IMR-90 (cell line): ENCODE results near the gene CHN1. TPM values are rescaled to one million over a fixed set of nuclear protein-coding genes. Genes with fewer than 3 reads are reported as not detected.

Source experiments
- ATAC-seq: fragments of 200-7000 bp; cut with Tn5 transposase; 2 replicates; pipeline ENCODE4 v1.9.1; 2020; ENCODE audit warnings: low read depth, mild to moderate bottlenecking, moderate library complexity
- BruUV-seq: library from RNA; stranded (reverse); fragments of 400-500 nt; replicated peaks from 2 replicates; lab custom pipeline; 2021; lab: Mats Ljungman, UMichigan
- CTCF ChIA-PET: fragments of 300-600 bp; formaldehyde crosslinking; extraction: SDS; loops from one replicate; lab custom pipeline; 2021; ENCODE audit warnings: antibody characterized with exemption; lab: Yijun Ruan, JAX
- POLR2A ChIA-PET: fragments of 300-600 bp; sonication (Branson Sonifier 250); formaldehyde crosslinking; loops from one replicate; lab custom pipeline; 2022; ENCODE audit warnings: antibody characterized with exemption; ENCODE audit not compliant: unreplicated experiment; lab: Charles Lee
- DNase-seq: peaks from one replicate; pipeline ENCODE4 v3.0.0; 2013
- H2AFZ ChIP-seq: replicated peaks from 2 replicates; pipeline ENCODE3; 2013; ENCODE audit warnings: low read length, mild to moderate bottlenecking; ENCODE audit not compliant: poor library complexity
- H2AK5ac ChIP-seq: 2 replicates; pipeline ENCODE4 v1.6.1; 2013; ENCODE audit warnings: low read depth, low read length, inconsistent platforms
- H2AK9ac ChIP-seq: replicated peaks from 2 replicates; pipeline ENCODE3; 2013; ENCODE audit warnings: mild to moderate bottlenecking, low read depth, low read length, moderate library complexity; ENCODE audit not compliant: poor library complexity
- H2BK120ac ChIP-seq: 2 replicates; pipeline ENCODE4 v1.6.1; 2013; ENCODE audit warnings: low read depth, low read length, inconsistent platforms
- H2BK15ac ChIP-seq: 3 replicates; pipeline ENCODE4 v1.6.1; 2013; ENCODE audit warnings: low read depth, low read length, inconsistent platforms
- H2BK20ac ChIP-seq: 2 replicates; pipeline ENCODE4 v1.6.1; 2013; ENCODE audit warnings: low read depth, mild to moderate bottlenecking, inconsistent platforms, low read length, moderate library complexity
- H2BK5ac ChIP-seq: 2 replicates; pipeline ENCODE4 v1.6.1; 2013; ENCODE audit warnings: mild to moderate bottlenecking, low read depth, low read length, inconsistent platforms; ENCODE audit not compliant: poor library complexity, severe bottlenecking
- H3K14ac ChIP-seq: replicated peaks from 2 replicates; pipeline ENCODE4 v1.6.1; 2013; ENCODE audit warnings: low read depth, low read length, inconsistent platforms
- H3K18ac ChIP-seq: 2 replicates; pipeline ENCODE4 v1.6.1; 2013; ENCODE audit warnings: low read depth, low read length, control low read depth
- H3K23ac ChIP-seq: 2 replicates; pipeline ENCODE4 v1.6.1; 2013; ENCODE audit warnings: low read depth, low read length, inconsistent platforms
- H3K27ac ChIP-seq: 2 replicates; pipeline ENCODE4 v1.5.1; 2013; ENCODE audit warnings: mild to moderate bottlenecking, control low read depth, low read length; ENCODE audit not compliant: insufficient read depth
- H3K27me3 ChIP-seq: 2 replicates; pipeline ENCODE4 v1.6.1; 2013; ENCODE audit warnings: low read length; ENCODE audit not compliant: control insufficient read depth, insufficient read depth
- H3K36me3 ChIP-seq: 2 replicates; pipeline ENCODE4 v1.6.1; 2013; ENCODE audit warnings: low read length, mixed read lengths; ENCODE audit not compliant: control insufficient read depth, insufficient read depth
- H3K4ac ChIP-seq: 2 replicates; pipeline ENCODE4 v1.6.1; 2013; ENCODE audit warnings: low read depth, low read length, inconsistent platforms
- H3K4me1 ChIP-seq: 2 replicates; pipeline ENCODE4 v1.6.1; 2013; ENCODE audit warnings: low read length, mixed read lengths; ENCODE audit not compliant: control insufficient read depth, insufficient read depth
- H3K4me2 ChIP-seq: 2 replicates; pipeline ENCODE4 v1.6.1; 2013; ENCODE audit warnings: low read depth, mild to moderate bottlenecking, control low read depth, low read length, moderate library complexity
- H3K4me3 ChIP-seq: 2 replicates; pipeline ENCODE4 v1.5.1; 2013; ENCODE audit warnings: low read depth, mild to moderate bottlenecking, control low read depth, low read length, moderate library complexity; ENCODE audit not compliant: insufficient read depth
- H3K56ac ChIP-seq: 2 replicates; pipeline ENCODE4 v1.6.1; 2013; ENCODE audit warnings: low read length, inconsistent platforms; ENCODE audit not compliant: insufficient read depth; ENCODE audit errors: extremely low read depth
- H3K79me1 ChIP-seq, 2 experiments: 2 replicates each; pipeline ENCODE4 v1.6.1; 2013; ENCODE audit warnings: low read length in 2 of 2, inconsistent platforms in 1 of 2, low read depth in 1 of 2
- H3K9ac ChIP-seq: 2 replicates; pipeline ENCODE4 v1.6.1; 2013; ENCODE audit warnings: low read depth, low read length, control low read depth
- H3K9me1 ChIP-seq: 2 replicates; pipeline ENCODE4 v1.6.1; 2013; ENCODE audit warnings: low read length, inconsistent platforms; ENCODE audit not compliant: insufficient read depth
- H3K9me3 ChIP-seq: 2 replicates; pipeline ENCODE4 v1.6.1; 2013; ENCODE audit warnings: low read length; ENCODE audit not compliant: control insufficient read depth, insufficient read depth
- H4K20me1 ChIP-seq: 2 replicates; pipeline ENCODE4 v1.6.1; 2013; ENCODE audit warnings: low read length, inconsistent platforms; ENCODE audit not compliant: insufficient read depth
- H4K5ac ChIP-seq: 2 replicates; pipeline ENCODE4 v1.6.1; 2013; ENCODE audit warnings: mild to moderate bottlenecking, low read depth, low read length, control low read depth
- H4K8ac ChIP-seq, 2 experiments: 2 replicates each; pipeline ENCODE4 v1.6.1; 2013; ENCODE audit warnings: low read depth in 2 of 2, low read length in 2 of 2, control low read depth in 1 of 2, inconsistent platforms in 1 of 2
- H4K91ac ChIP-seq: 2 replicates; pipeline ENCODE4 v1.6.1; 2013; ENCODE audit warnings: low read depth, low read length, inconsistent platforms; ENCODE audit not compliant: insufficient read depth
- MXI1 ChIP-seq: IDR thresholded peaks from 2 replicates; pipeline ENCODE4 v1.6.1; 2012; ENCODE audit warnings: low read depth, mild to moderate bottlenecking, low read length, moderate library complexity, borderline replicate concordance
- POLR2A ChIP-seq: IDR thresholded peaks from 2 replicates; pipeline ENCODE4 v1.6.1; 2012; ENCODE audit warnings: mild to moderate bottlenecking, low read depth, low read length
- RCOR1 ChIP-seq: IDR thresholded peaks from 2 replicates; pipeline ENCODE4 v1.6.1; 2012; ENCODE audit warnings: mild to moderate bottlenecking, low read length, improper control_type of control experiment; ENCODE audit not compliant: insufficient replicate concordance
- SMC3 ChIP-seq: fragments of 150-350 bp; IDR thresholded peaks from 2 replicates; pipeline ENCODE4 v1.6.1; 2016; ENCODE audit warnings: low read depth, mild to moderate bottlenecking, antibody characterized with exemption, low read length, moderate library complexity
- WGBS, 2 experiments: methylation state at CpG; one replicate each; pipeline versions ENCODE4 v1.1.5 to v1.1.7; 2013; ENCODE audit warnings: missing lambda C conversion rate in 2 of 2; ENCODE audit not compliant: insufficient read length in 1 of 2; ENCODE audit errors: extremely low coverage in 2 of 2; 5-methylcytosine and 5-hydroxymethylcytosine counted together
- dilution Hi-C: fragments of 300-500 bp; cut with HindIII; formaldehyde crosslinking; loops from one replicate; pipeline ENCODE4 v1.14.3; 2018; ENCODE audit warnings: low sequenced_read_pairs; ENCODE audit not compliant: unreplicated experiment
- in situ Hi-C: fragments of 300-500 bp; cut with MboI; formaldehyde crosslinking; loops from 3 replicates; pipeline ENCODE4 v1.14.3; 2019; ENCODE audit warnings: low sequenced_read_pairs, inconsistent platforms, mixed read lengths
- intact Hi-C: fragments of 100-400 bp; cut with micrococcal nuclease; formaldehyde crosslinking; loops from 2 replicates; pipeline ENCODE4 v1.10.0; 2022
- polyA plus RNA-seq, 3 experiments: library from polyadenylated mRNA; depleted of rRNA; stranded (reverse); fragments of >200 nt; gene quantifications; 2 replicates each; pipeline ENCODE4 v1.2.3, GENCODE V29; 2012; ENCODE audit warnings: low replicate concordance in 1 of 3
- total RNA-seq: library from RNA; depleted of rRNA; stranded (reverse); fragments of >200 nt; gene quantifications from 2 replicates; pipeline ENCODE4 v1.2.3, GENCODE V29; 2012
- TF ChIP-seq, protein P1 (sequence below): fragments of 150-350 bp; IDR thresholded peaks from 2 replicates; pipeline ENCODE4 v1.6.1; 2016; ENCODE audit warnings: low read depth, mild to moderate bottlenecking, low read length, moderate library complexity, borderline replicate concordance

The CHN1 gene
- total and polyA plus RNA-seq, 2 of the 4 experiments (the other 2 are of a cell fraction), result 58.4 to 66.9 TPM

DNA sequence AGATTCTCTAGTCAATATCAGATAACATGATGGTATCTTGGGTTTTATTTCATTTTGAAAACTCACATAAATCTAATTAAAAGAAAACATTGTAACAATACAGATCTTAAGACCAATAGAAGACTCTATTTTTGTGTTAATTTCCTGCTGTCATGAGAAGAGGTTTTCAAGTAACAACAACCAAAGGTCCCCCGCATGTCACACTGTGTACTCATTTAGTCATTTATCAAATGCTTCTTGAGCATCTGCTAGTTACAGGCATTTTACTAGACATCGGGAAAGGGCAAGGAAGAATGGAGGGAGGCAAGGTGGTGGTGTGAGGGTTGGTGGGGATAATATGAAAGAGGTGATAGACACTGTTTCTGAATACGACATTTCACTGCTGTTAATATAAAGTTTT is 163.2 kb downstream of the CHN1 start:
- no peaks in the 10 kb centered on the region for H3K27me3 ChIP-seq
- ATAC-seq (no peak), DNase-seq (no peak)
- peak overlapping the region; percentile 82; the same call in 1 of the 2 replicates for H3K4ac ChIP-seq
- H4K20me1 ChIP-seq, result no peaks in the 10 kb centered on the region
- H3K4me2 ChIP-seq, result peak overlapping the region; percentile 73; the same call in 1 of the 2 replicates
- no CpG with 5 or more reads among the region's 3 CpGs for WGBS, 2 experiments
- H3K4me3 ChIP-seq, result no peak overlapping the region
- no peaks in the 10 kb centered on the region for H3K9me3 ChIP-seq
- peak overlapping the region; percentile 45; the same call in 1 of the 2 replicates for H3K27ac ChIP-seq
- no peak overlapping the region for H2AK9ac ChIP-seq
- H2BK5ac ChIP-seq, result peak overlapping the region; percentile 75
- peak overlapping the region; percentile 17 for H2BK120ac ChIP-seq
- dilution Hi-C loops, result no loop called here
- peak overlapping the region; percentile 7; the same call in 1 of the 2 replicates for H4K91ac ChIP-seq
- peak overlapping the region; percentile 65 for H2BK20ac ChIP-seq
- CTCF ChIA-PET, result no interaction called here
- H2AFZ ChIP-seq, result no peak overlapping the region
- TF ChIP-seq, protein P1, sequence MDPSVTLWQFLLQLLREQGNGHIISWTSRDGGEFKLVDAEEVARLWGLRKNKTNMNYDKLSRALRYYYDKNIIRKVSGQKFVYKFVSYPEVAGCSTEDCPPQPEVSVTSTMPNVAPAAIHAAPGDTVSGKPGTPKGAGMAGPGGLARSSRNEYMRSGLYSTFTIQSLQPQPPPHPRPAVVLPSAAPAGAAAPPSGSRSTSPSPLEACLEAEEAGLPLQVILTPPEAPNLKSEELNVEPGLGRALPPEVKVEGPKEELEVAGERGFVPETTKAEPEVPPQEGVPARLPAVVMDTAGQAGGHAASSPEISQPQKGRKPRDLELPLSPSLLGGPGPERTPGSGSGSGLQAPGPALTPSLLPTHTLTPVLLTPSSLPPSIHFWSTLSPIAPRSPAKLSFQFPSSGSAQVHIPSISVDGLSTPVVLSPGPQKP, result no peak
- TF ChIP-seq SMC3, result no peak
- TF ChIP-seq MXI1, result no peak
- no peak for TF ChIP-seq RCOR1
- TF ChIP-seq POLR2A, result no peak
- H2BK15ac ChIP-seq, result peak overlapping the region; percentile 32; the same call in 1 of the 3 replicates
- peak overlapping the region; percentile 50; the same call in 1 of the 2 replicates for H2AK5ac ChIP-seq
- no peak overlapping the region; the same call in 1 of the 2 replicates for H3K9ac ChIP-seq
- peak overlapping the region; percentile 91; the same call in 1 of the 2 replicates for H4K5ac ChIP-seq
- no peak overlapping the region for H3K56ac ChIP-seq
- peaks cover 17% of the 10 kb centered on the region for H3K4me1 ChIP-seq
- POLR2A ChIA-PET, result no interaction called here
- H4K8ac ChIP-seq, result peak overlapping the region in 1 of 2 experiments; percentile 72; a peak in 3 of 4 replicates
- H3K23ac ChIP-seq, result peak overlapping the region; percentile 29; the same call in 1 of the 2 replicates
- H3K79me1 ChIP-seq, result peaks cover 12 to 43% of the 10 kb centered on the region in 2 experiments
- peak overlapping the region; percentile 90; the same call in 1 of the 2 replicates for H3K18ac ChIP-seq
- no peaks in the 10 kb centered on the region for H3K36me3 ChIP-seq
- H3K14ac ChIP-seq, result peak overlapping the region; percentile 39
- in situ Hi-C loops, result loop anchor here (5.0 kb wide), 1 partner anchor 65 kb away; no protein-coding TSS in a partner anchor
- intact Hi-C loops, result no loop called here
- BruUV-seq, result no TSS peak
- H3K9me1 ChIP-seq, result peaks cover 11% of the 10 kb centered on the region
